Vagina (tissue), 2 donors: ENCODE measurements around the gene RND1.

Experiments used
- POLR2A ChIP-seq, 2 donors: fragments of 450-650 bp; IDR thresholded peaks; one replicate each; pipeline ENCODE4 v1.6.1; 2017; ENCODE audit warnings: antibody characterized with exemption in 2 of 2, mild to moderate bottlenecking in 2 of 2, moderate library complexity in 2 of 2
- TF ChIP-seq, protein P1 (sequence below), 3 experiments: fragments of 450-650 bp in 2 of 3; fragments of 200-600 bp in 1 of 3; sonication (generic) in 1 of 3; IDR thresholded peaks; one replicate each; pipeline ENCODE4 v1.5.1; 2017 to 2019; ENCODE audit warnings: antibody characterized with exemption in 3 of 3, mild to moderate bottlenecking in 2 of 3, moderate library complexity in 2 of 3

DNA sequence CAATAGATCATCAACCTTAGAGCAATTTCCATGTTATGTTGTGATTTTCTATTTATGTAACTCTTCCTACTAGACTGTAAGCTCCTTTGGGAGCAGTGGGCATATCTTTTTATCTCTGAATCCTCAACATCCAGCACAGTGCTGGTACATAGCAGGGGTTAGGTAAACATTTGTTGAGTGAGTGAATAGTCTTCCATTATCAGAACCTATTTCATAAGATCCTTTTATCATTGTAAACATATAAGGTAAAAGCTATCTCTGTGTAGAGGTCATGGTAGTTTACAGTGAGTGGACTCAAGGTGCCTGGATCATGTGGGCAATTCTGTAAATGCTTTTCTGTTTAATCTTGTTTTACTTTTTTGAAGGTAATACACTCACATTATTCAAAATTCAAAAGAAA, 44.5 kb upstream of the RND1 start:
- TF ChIP-seq POLR2A (IDR thresholded peaks at IDR 0.05), result no peak
- TF ChIP-seq, protein P1, sequence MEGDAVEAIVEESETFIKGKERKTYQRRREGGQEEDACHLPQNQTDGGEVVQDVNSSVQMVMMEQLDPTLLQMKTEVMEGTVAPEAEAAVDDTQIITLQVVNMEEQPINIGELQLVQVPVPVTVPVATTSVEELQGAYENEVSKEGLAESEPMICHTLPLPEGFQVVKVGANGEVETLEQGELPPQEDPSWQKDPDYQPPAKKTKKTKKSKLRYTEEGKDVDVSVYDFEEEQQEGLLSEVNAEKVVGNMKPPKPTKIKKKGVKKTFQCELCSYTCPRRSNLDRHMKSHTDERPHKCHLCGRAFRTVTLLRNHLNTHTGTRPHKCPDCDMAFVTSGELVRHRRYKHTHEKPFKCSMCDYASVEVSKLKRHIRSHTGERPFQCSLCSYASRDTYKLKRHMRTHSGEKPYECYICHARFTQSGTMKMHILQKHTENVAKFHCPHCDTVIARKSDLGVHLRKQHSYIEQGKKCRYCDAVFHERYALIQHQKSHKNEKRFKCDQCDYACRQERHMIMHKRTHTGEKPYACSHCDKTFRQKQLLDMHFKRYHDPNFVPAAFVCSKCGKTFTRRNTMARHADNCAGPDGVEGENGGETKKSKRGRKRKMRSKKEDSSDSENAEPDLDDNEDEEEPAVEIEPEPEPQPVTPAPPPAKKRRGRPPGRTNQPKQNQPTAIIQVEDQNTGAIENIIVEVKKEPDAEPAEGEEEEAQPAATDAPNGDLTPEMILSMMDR (IDR thresholded peaks at IDR 0.05), result no peak
